Endothelial cell of umbilical vein (primary cell): ENCODE data around the gene TTLL5. TPM values are rescaled to one million over a fixed set of nuclear protein-coding genes. Genes with fewer than 3 reads are reported as not detected.

Source experiments
- BruUV-seq: library from RNA; stranded (reverse); fragments of 400-500 nt; replicated peaks from 2 replicates; lab custom pipeline; 2021; lab: Mats Ljungman, UMichigan
- CTCF ChIA-PET: fragments of 300-600, 350-600 bp; sonication (Branson Sonifier 250); formaldehyde crosslinking; loops from one replicate; lab custom pipeline; 2021; ENCODE audit warnings: antibody characterized with exemption, inconsistent platforms; lab: Charles Lee
- POLR2A ChIA-PET: fragments of 300-600, 350-600 bp; sonication (Branson Sonifier 250); formaldehyde crosslinking; loops from one replicate; lab custom pipeline; 2021; ENCODE audit warnings: antibody characterized with exemption, inconsistent platforms; lab: Charles Lee
- DNase-seq: peaks from one replicate; pipeline ENCODE4 v3.0.0-alpha.2; 2011; ENCODE audit warnings: low read depth, low spot score
- FAIRE-seq: peaks from 2 replicates; lab custom pipeline; 2011; peaks lifted over from hg19 to GRCh38; lab: Jason Lieb, UNC
- H2AFZ ChIP-seq: 2 replicates; pipeline ENCODE4 v1.6.0; 2012; ENCODE audit warnings: low read depth, low read length, control low read depth, inconsistent platforms
- H3K27ac ChIP-seq: 2 replicates; pipeline ENCODE4 v1.5.1; 2011; ENCODE audit warnings: low read depth, mild to moderate bottlenecking, control low read depth, low read length, moderate library complexity; ENCODE audit not compliant: insufficient read depth
- H3K27me3 ChIP-seq, 2 experiments: 2 replicates each; pipeline versions ENCODE4 v1.6.0 to v1.6.1; 2011; ENCODE audit warnings: low read length in 2 of 2, mixed read lengths in 1 of 2; ENCODE audit not compliant: control insufficient read depth in 2 of 2, insufficient read depth in 2 of 2
- H3K36me3 ChIP-seq, 2 experiments: 2 replicates in 1 of 2; 3 replicates in 1 of 2; pipeline ENCODE4 v1.5.1; 2011; ENCODE audit warnings: low read length in 2 of 2, mild to moderate bottlenecking in 1 of 2, moderate library complexity in 1 of 2; ENCODE audit not compliant: control insufficient read depth in 2 of 2, insufficient read depth in 2 of 2; ENCODE audit errors: extremely low read depth in 1 of 2
- H3K4me1 ChIP-seq: 3 replicates; pipeline ENCODE4 v1.5.1; 2011; ENCODE audit warnings: mild to moderate bottlenecking, low read length; ENCODE audit not compliant: control insufficient read depth, insufficient read depth; ENCODE audit errors: extremely low read depth
- H3K4me2 ChIP-seq: 2 replicates; pipeline ENCODE4 v1.6.1; 2011; ENCODE audit warnings: low read length, control low read depth, mixed read lengths; ENCODE audit not compliant: insufficient read depth
- H3K4me3 ChIP-seq, 3 experiments: fragments of 200-600 bp in 1 of 3; sonication (generic), shearing (Covaris generic) in 1 of 3; replicated peaks in 1 of 3; 2 replicates each; pipeline ENCODE4 v1.5.1; 2011 to 2016; ENCODE audit warnings: control low read depth in 3 of 3, low read length in 3 of 3, mild to moderate bottlenecking in 2 of 3, inconsistent platforms in 1 of 3, low read depth in 1 of 3, moderate library complexity in 1 of 3; ENCODE audit not compliant: insufficient read depth in 1 of 3
- H3K79me2 ChIP-seq: 2 replicates; pipeline ENCODE4 v1.6.0; 2012; ENCODE audit warnings: low read length, inconsistent platforms; ENCODE audit not compliant: control insufficient read depth, insufficient read depth
- H3K9ac ChIP-seq: replicated peaks from 2 replicates; pipeline ENCODE3; 2011; ENCODE audit warnings: low read length, control low read depth; ENCODE audit not compliant: insufficient read depth; ENCODE audit errors: extremely low read depth
- H3K9me1 ChIP-seq: replicated peaks from 3 replicates; pipeline ENCODE4 v1.6.0; 2011; ENCODE audit warnings: mild to moderate bottlenecking, low read length; ENCODE audit not compliant: control insufficient read depth, insufficient read depth; ENCODE audit errors: extremely low read depth
- H3K9me3 ChIP-seq: replicated peaks from 2 replicates; pipeline ENCODE4 v1.5.1; 2012; ENCODE audit warnings: low read length, inconsistent platforms; ENCODE audit not compliant: control insufficient read depth, insufficient read depth
- H4K20me1 ChIP-seq: replicated peaks from 2 replicates; pipeline ENCODE3; 2011; ENCODE audit warnings: mild to moderate bottlenecking, low read length; ENCODE audit not compliant: control insufficient read depth, insufficient read depth; ENCODE audit errors: extremely low read depth
- EZH2 ChIP-seq: IDR thresholded peaks from 2 replicates; pipeline ENCODE4 v1.6.1; 2012; ENCODE audit warnings: borderline replicate concordance, low read depth, mild to moderate bottlenecking, moderate library complexity, low read length, inconsistent platforms; ENCODE audit not compliant: severe bottlenecking
- GATA2 ChIP-seq: IDR thresholded peaks from 2 replicates; pipeline ENCODE4 v1.7.0; 2011; ENCODE audit warnings: low read depth, mild to moderate bottlenecking, moderate library complexity, mixed read lengths, low read length; ENCODE audit not compliant: insufficient read length, insufficient read depth
- JUN ChIP-seq: IDR thresholded peaks from 2 replicates; pipeline ENCODE4 v1.6.1; 2011; ENCODE audit warnings: borderline replicate concordance, low read depth; ENCODE audit not compliant: insufficient read length, insufficient read depth
- MYC ChIP-seq: IDR thresholded peaks from one replicate; pipeline ENCODE4 v1.6.1; 2011; ENCODE audit warnings: mild to moderate bottlenecking, low read depth, low read length
- POLR2AphosphoS5 ChIP-seq: IDR thresholded peaks from 2 replicates; pipeline ENCODE4 v1.6.1; 2012; ENCODE audit warnings: low read depth, mild to moderate bottlenecking, control low read depth, low read length, moderate library complexity; ENCODE audit not compliant: insufficient read depth
- dilution Hi-C: fragments of 300-500 bp; cut with MboI; formaldehyde crosslinking; loops from one replicate; pipeline ENCODE4 v1.15.0; 2019; ENCODE audit warnings: low sequenced_read_pairs; ENCODE audit not compliant: extremely low pct_ligation_motif_present
- intact Hi-C: fragments of 100-400 bp; cut with micrococcal nuclease; formaldehyde crosslinking; loops from one replicate; pipeline ENCODE4 v1.10.0; 2022
- polyA plus RNA-seq, 4 experiments: library from polyadenylated mRNA; depleted of rRNA in 3 of 4; stranded (reverse) in 3 of 4; unstranded in 1 of 4; fragments of >200 nt; gene quantifications; 2 replicates each; pipeline versions ENCODE4 v1.2.1 to v1.2.3, GENCODE V29; 2011 to 2012; ENCODE audit warnings: missing spikeins in 1 of 4
- total RNA-seq: library from RNA; stranded (reverse); gene quantifications from 2 replicates; pipeline ENCODE4 v1.2.3, GENCODE V29; 2021
- TF ChIP-seq, protein P1 (sequence below), 2 donors: IDR thresholded peaks; 1 replicate in 1 of 2; 2 replicates in 1 of 2; pipeline ENCODE4 v1.5.1; 2011; ENCODE audit warnings: low read length in 2 of 2, mild to moderate bottlenecking in 2 of 2, moderate library complexity in 2 of 2, control low read depth in 1 of 2, inconsistent platforms in 1 of 2, low read depth in 1 of 2; ENCODE audit not compliant: insufficient read depth in 1 of 2; ENCODE audit errors: extremely low read depth in 1 of 2

Gene TTLL5
- total and polyA plus RNA-seq, 2 donors (not counting 3 experiments of a cell fraction or from before 2014, with no cell fraction given), result 33.2 to 93.6 TPM

DNA sequence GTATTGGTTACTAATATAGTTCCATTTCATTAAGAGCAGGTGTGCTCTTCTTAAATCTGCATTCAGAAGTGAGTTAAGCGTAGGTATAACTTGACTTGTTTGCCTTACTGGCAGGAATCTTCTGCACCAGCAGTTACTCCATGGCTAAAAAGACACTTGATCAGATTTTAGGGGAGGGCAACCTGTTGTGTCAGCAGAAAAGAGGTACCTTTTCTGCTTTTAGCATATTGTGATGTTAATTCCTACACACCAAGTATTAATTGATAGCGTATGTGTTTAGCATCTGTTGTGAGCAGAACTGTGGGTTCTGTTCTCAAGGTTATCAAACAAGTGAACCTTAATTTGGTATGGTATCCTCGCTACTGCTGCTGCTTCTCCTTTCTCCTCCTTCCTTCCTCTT is 38.3 kb downstream of the TTLL5 start:
- no peak overlapping the region for H3K9ac ChIP-seq
- H3K4me1 ChIP-seq, result no peaks in the 10 kb centered on the region
- no peak overlapping the region for H3K27ac ChIP-seq
- H3K36me3 ChIP-seq, result peaks cover 13 to 19% of the 10 kb centered on the region in 2 experiments
- no peak overlapping the region for H3K4me2 ChIP-seq
- BruUV-seq, result no TSS peak
- no peaks in the 10 kb centered on the region for H3K9me3 ChIP-seq
- no peaks in the 10 kb centered on the region for H3K9me1 ChIP-seq
- DNase-seq (no peak), FAIRE-seq (no peak)
- intact Hi-C loops (no loop called here), dilution Hi-C loops (no loop called here)
- H4K20me1 ChIP-seq, result no peaks in the 10 kb centered on the region
- no peak overlapping the region for H2AFZ ChIP-seq
- H3K79me2 ChIP-seq, result no peaks in the 10 kb centered on the region
- no peak for TF ChIP-seq GATA2
- TF ChIP-seq, protein P1, sequence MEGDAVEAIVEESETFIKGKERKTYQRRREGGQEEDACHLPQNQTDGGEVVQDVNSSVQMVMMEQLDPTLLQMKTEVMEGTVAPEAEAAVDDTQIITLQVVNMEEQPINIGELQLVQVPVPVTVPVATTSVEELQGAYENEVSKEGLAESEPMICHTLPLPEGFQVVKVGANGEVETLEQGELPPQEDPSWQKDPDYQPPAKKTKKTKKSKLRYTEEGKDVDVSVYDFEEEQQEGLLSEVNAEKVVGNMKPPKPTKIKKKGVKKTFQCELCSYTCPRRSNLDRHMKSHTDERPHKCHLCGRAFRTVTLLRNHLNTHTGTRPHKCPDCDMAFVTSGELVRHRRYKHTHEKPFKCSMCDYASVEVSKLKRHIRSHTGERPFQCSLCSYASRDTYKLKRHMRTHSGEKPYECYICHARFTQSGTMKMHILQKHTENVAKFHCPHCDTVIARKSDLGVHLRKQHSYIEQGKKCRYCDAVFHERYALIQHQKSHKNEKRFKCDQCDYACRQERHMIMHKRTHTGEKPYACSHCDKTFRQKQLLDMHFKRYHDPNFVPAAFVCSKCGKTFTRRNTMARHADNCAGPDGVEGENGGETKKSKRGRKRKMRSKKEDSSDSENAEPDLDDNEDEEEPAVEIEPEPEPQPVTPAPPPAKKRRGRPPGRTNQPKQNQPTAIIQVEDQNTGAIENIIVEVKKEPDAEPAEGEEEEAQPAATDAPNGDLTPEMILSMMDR (IDR thresholded peaks at IDR 0.05; ENCODE audit: extremely low read depth in 1 of 2, insufficient read depth in 1 of 2, low read depth in 1 of 2, low read length in 2 of 2), result no peak
- no peak for TF ChIP-seq POLR2AphosphoS5
- TF ChIP-seq MYC, result no peak
- no peak for TF ChIP-seq JUN
- TF ChIP-seq EZH2, result no peak
- ChIA-PET CTCF (interaction anchor here (1.2 to 2.7 kb wide), 2 partner anchors 10 to 283 kb away, joined by 4 to 20 read pairs; no protein-coding TSS in a partner anchor), POLR2A (no interaction called here)
- H3K4me3 ChIP-seq, result no peak overlapping the region
- no peaks in the 10 kb centered on the region for H3K27me3 ChIP-seq
